IMR-90 (cell line): Measurements from ENCODE around the gene C16orf87. TPM values are rescaled to one million over a fixed set of nuclear protein-coding genes. Genes with fewer than 3 reads are reported as not detected.

Experiments
- ATAC-seq: fragments of 200-7000 bp; cut with Tn5 transposase; 2 replicates; pipeline ENCODE4 v1.9.1; 2020; ENCODE audit warnings: low read depth, mild to moderate bottlenecking, moderate library complexity
- BruUV-seq: library from RNA; stranded (reverse); fragments of 400-500 nt; replicated peaks from 2 replicates; lab custom pipeline; 2021; lab: Mats Ljungman, UMichigan
- CTCF ChIA-PET: fragments of 300-600 bp; formaldehyde crosslinking; extraction: SDS; loops from one replicate; lab custom pipeline; 2021; ENCODE audit warnings: antibody characterized with exemption; lab: Yijun Ruan, JAX
- POLR2A ChIA-PET: fragments of 300-600 bp; sonication (Branson Sonifier 250); formaldehyde crosslinking; loops from one replicate; lab custom pipeline; 2022; ENCODE audit warnings: antibody characterized with exemption; ENCODE audit not compliant: unreplicated experiment; lab: Charles Lee
- DNase-seq: peaks from one replicate; pipeline ENCODE4 v3.0.0; 2013
- H2AFZ ChIP-seq: replicated peaks from 2 replicates; pipeline ENCODE3; 2013; ENCODE audit warnings: low read length, mild to moderate bottlenecking; ENCODE audit not compliant: poor library complexity
- H2AK5ac ChIP-seq: 2 replicates; pipeline ENCODE4 v1.6.1; 2013; ENCODE audit warnings: low read depth, low read length, inconsistent platforms
- H2AK9ac ChIP-seq: replicated peaks from 2 replicates; pipeline ENCODE3; 2013; ENCODE audit warnings: mild to moderate bottlenecking, low read depth, low read length, moderate library complexity; ENCODE audit not compliant: poor library complexity
- H2BK120ac ChIP-seq: 2 replicates; pipeline ENCODE4 v1.6.1; 2013; ENCODE audit warnings: low read depth, low read length, inconsistent platforms
- H2BK15ac ChIP-seq: 3 replicates; pipeline ENCODE4 v1.6.1; 2013; ENCODE audit warnings: low read depth, low read length, inconsistent platforms
- H2BK20ac ChIP-seq: 2 replicates; pipeline ENCODE4 v1.6.1; 2013; ENCODE audit warnings: low read depth, mild to moderate bottlenecking, inconsistent platforms, low read length, moderate library complexity
- H2BK5ac ChIP-seq: 2 replicates; pipeline ENCODE4 v1.6.1; 2013; ENCODE audit warnings: mild to moderate bottlenecking, low read depth, low read length, inconsistent platforms; ENCODE audit not compliant: poor library complexity, severe bottlenecking
- H3K14ac ChIP-seq: replicated peaks from 2 replicates; pipeline ENCODE4 v1.6.1; 2013; ENCODE audit warnings: low read depth, low read length, inconsistent platforms
- H3K18ac ChIP-seq: 2 replicates; pipeline ENCODE4 v1.6.1; 2013; ENCODE audit warnings: low read depth, low read length, control low read depth
- H3K23ac ChIP-seq: 2 replicates; pipeline ENCODE4 v1.6.1; 2013; ENCODE audit warnings: low read depth, low read length, inconsistent platforms
- H3K27ac ChIP-seq: 2 replicates; pipeline ENCODE4 v1.5.1; 2013; ENCODE audit warnings: mild to moderate bottlenecking, control low read depth, low read length; ENCODE audit not compliant: insufficient read depth
- H3K27me3 ChIP-seq: 2 replicates; pipeline ENCODE4 v1.6.1; 2013; ENCODE audit warnings: low read length; ENCODE audit not compliant: control insufficient read depth, insufficient read depth
- H3K36me3 ChIP-seq: 2 replicates; pipeline ENCODE4 v1.6.1; 2013; ENCODE audit warnings: low read length, mixed read lengths; ENCODE audit not compliant: control insufficient read depth, insufficient read depth
- H3K4ac ChIP-seq: 2 replicates; pipeline ENCODE4 v1.6.1; 2013; ENCODE audit warnings: low read depth, low read length, inconsistent platforms
- H3K4me1 ChIP-seq: 2 replicates; pipeline ENCODE4 v1.6.1; 2013; ENCODE audit warnings: low read length, mixed read lengths; ENCODE audit not compliant: control insufficient read depth, insufficient read depth
- H3K4me2 ChIP-seq: 2 replicates; pipeline ENCODE4 v1.6.1; 2013; ENCODE audit warnings: low read depth, mild to moderate bottlenecking, control low read depth, low read length, moderate library complexity
- H3K4me3 ChIP-seq: 2 replicates; pipeline ENCODE4 v1.5.1; 2013; ENCODE audit warnings: low read depth, mild to moderate bottlenecking, control low read depth, low read length, moderate library complexity; ENCODE audit not compliant: insufficient read depth
- H3K56ac ChIP-seq: 2 replicates; pipeline ENCODE4 v1.6.1; 2013; ENCODE audit warnings: low read length, inconsistent platforms; ENCODE audit not compliant: insufficient read depth; ENCODE audit errors: extremely low read depth
- H3K79me1 ChIP-seq, 2 experiments: 2 replicates each; pipeline ENCODE4 v1.6.1; 2013; ENCODE audit warnings: low read length in 2 of 2, inconsistent platforms in 1 of 2, low read depth in 1 of 2
- H3K9ac ChIP-seq: 2 replicates; pipeline ENCODE4 v1.6.1; 2013; ENCODE audit warnings: low read depth, low read length, control low read depth
- H3K9me1 ChIP-seq: 2 replicates; pipeline ENCODE4 v1.6.1; 2013; ENCODE audit warnings: low read length, inconsistent platforms; ENCODE audit not compliant: insufficient read depth
- H3K9me3 ChIP-seq: 2 replicates; pipeline ENCODE4 v1.6.1; 2013; ENCODE audit warnings: low read length; ENCODE audit not compliant: control insufficient read depth, insufficient read depth
- H4K20me1 ChIP-seq: 2 replicates; pipeline ENCODE4 v1.6.1; 2013; ENCODE audit warnings: low read length, inconsistent platforms; ENCODE audit not compliant: insufficient read depth
- H4K5ac ChIP-seq: 2 replicates; pipeline ENCODE4 v1.6.1; 2013; ENCODE audit warnings: mild to moderate bottlenecking, low read depth, low read length, control low read depth
- H4K8ac ChIP-seq, 2 experiments: 2 replicates each; pipeline ENCODE4 v1.6.1; 2013; ENCODE audit warnings: low read depth in 2 of 2, low read length in 2 of 2, control low read depth in 1 of 2, inconsistent platforms in 1 of 2
- H4K91ac ChIP-seq: 2 replicates; pipeline ENCODE4 v1.6.1; 2013; ENCODE audit warnings: low read depth, low read length, inconsistent platforms; ENCODE audit not compliant: insufficient read depth
- CEBPB ChIP-seq: IDR thresholded peaks from 2 replicates; pipeline ENCODE4 v1.6.1; 2012; ENCODE audit warnings: low read depth, low read length, improper control_type of control experiment
- MXI1 ChIP-seq: IDR thresholded peaks from 2 replicates; pipeline ENCODE4 v1.6.1; 2012; ENCODE audit warnings: low read depth, mild to moderate bottlenecking, low read length, moderate library complexity, borderline replicate concordance
- NFE2L2 ChIP-seq: fragments of 150-350 bp; IDR thresholded peaks from 2 replicates; pipeline ENCODE4 v1.6.1; 2016; ENCODE audit warnings: low read depth, mild to moderate bottlenecking, low read length
- RFX5 ChIP-seq: IDR thresholded peaks from 2 replicates; pipeline ENCODE4 v1.8.0; 2012; ENCODE audit warnings: low read depth, mild to moderate bottlenecking, low read length, moderate library complexity
- USF2 ChIP-seq: fragments of 150-350 bp; IDR thresholded peaks from 2 replicates; pipeline ENCODE4 v1.6.1; 2017; ENCODE audit warnings: mild to moderate bottlenecking, antibody characterized with exemption, low read length, low read depth
- WGBS, 2 experiments: methylation state at CpG; one replicate each; pipeline versions ENCODE4 v1.1.5 to v1.1.7; 2013; ENCODE audit warnings: missing lambda C conversion rate in 2 of 2; ENCODE audit not compliant: insufficient read length in 1 of 2; ENCODE audit errors: extremely low coverage in 2 of 2; 5-methylcytosine and 5-hydroxymethylcytosine counted together
- dilution Hi-C: fragments of 300-500 bp; cut with HindIII; formaldehyde crosslinking; loops from one replicate; pipeline ENCODE4 v1.14.3; 2018; ENCODE audit warnings: low sequenced_read_pairs; ENCODE audit not compliant: unreplicated experiment
- in situ Hi-C: fragments of 300-500 bp; cut with MboI; formaldehyde crosslinking; loops from 3 replicates; pipeline ENCODE4 v1.14.3; 2019; ENCODE audit warnings: low sequenced_read_pairs, inconsistent platforms, mixed read lengths
- intact Hi-C: fragments of 100-400 bp; cut with micrococcal nuclease; formaldehyde crosslinking; loops from 2 replicates; pipeline ENCODE4 v1.10.0; 2022
- polyA plus RNA-seq, 3 experiments: library from polyadenylated mRNA; depleted of rRNA; stranded (reverse); fragments of >200 nt; gene quantifications; 2 replicates each; pipeline ENCODE4 v1.2.3, GENCODE V29; 2012; ENCODE audit warnings: low replicate concordance in 1 of 3
- total RNA-seq: library from RNA; depleted of rRNA; stranded (reverse); fragments of >200 nt; gene quantifications from 2 replicates; pipeline ENCODE4 v1.2.3, GENCODE V29; 2012

The C16orf87 gene
- total and polyA plus RNA-seq, 2 of the 4 experiments (the other 2 are of a cell fraction) = 6.3 to 8.1 TPM

GRCh38 chr16:46747777-46748651 is 83.0 kb downstream of the C16orf87 start, which contains the start of gene MYLK3 (continued):
- TF ChIP-seq NFE2L2 (no peak), MXI1 (no peak)

- H2BK120ac ChIP-seq = no peak overlapping the region
These were observed 83.9 kb downstream of the C16orf87 start for GRCh38 chr16:46746821-46747776.

More at GRCh38 chr16:46746821-46747776, 83.9 kb downstream of the C16orf87 start:
- Histone ChIP-seq H2BK5ac (no peak overlapping the region), H4K8ac (no peak overlapping the region), H3K9me3 (no peaks in the 10 kb centered on the region), H3K4me1 (peaks cover 18% of the 10 kb centered on the region), H2AK5ac (0 out of 2 replicates have a peak overlapping the region, but pooled peaks have one; percentile 14), H4K91ac (peak overlapping the region; percentile 11; the same call in 1 of the 2 replicates), H3K4me3 (no peak overlapping the region), H3K23ac (no peak overlapping the region), H3K27ac (no peak overlapping the region), H4K5ac (no peak overlapping the region), H3K27me3 (no peaks in the 10 kb centered on the region), H3K56ac (no peak overlapping the region), H3K79me1 (no peaks in the 10 kb centered on the region), H3K36me3 (no peaks in the 10 kb centered on the region), H3K9ac (no peak overlapping the region), H3K14ac (no peak overlapping the region), H2BK20ac (no peak overlapping the region), H3K4me2 (no peak overlapping the region), H2AK9ac (peak overlapping the region; percentile 36), H3K18ac (no peak overlapping the region), H2AFZ (peak overlapping the region; percentile 66), H4K20me1 (no peaks in the 10 kb centered on the region), H3K4ac (0 out of 2 replicates have a peak overlapping the region, but pooled peaks have one; percentile 42), H3K9me1 (peaks cover 2% of the 10 kb centered on the region; the same call in 1 of the 2 replicates), H2BK15ac (no peak overlapping the region)
- BruUV-seq = no TSS peak
- intact Hi-C loops (no loop called here), dilution Hi-C loops (no loop called here), in situ Hi-C loops (no loop called here)
- POLR2A ChIA-PET = no interaction called here
- no peak for ATAC-seq
- TF ChIP-seq CEBPB (peak; percentile 51), USF2 (no peak), RFX5 (no peak)
- CTCF ChIA-PET = no interaction called here
- DNase-seq = no peak
- 100% methylated on average over 1 of the region's 15 CpGs; no CpG with 5 or more reads in 1 of the 2 experiments for WGBS, 2 experiments
